HUES64 (cell line): ENCODE data around the gene MIPEP.
"Not testable (repeated sequence)": the region's sequence is repeated elsewhere in the genome, so short reads cannot be mapped to it uniquely, and the experiment has no call there.

Source experiments
- H3K27ac ChIP-seq: 2 replicates; pipeline ENCODE4 v1.7.0; 2013; ENCODE audit warnings: low read depth, low read length, inconsistent platforms
- H3K27me3 ChIP-seq: 2 replicates; pipeline ENCODE4 v1.6.1; 2013; ENCODE audit warnings: mild to moderate bottlenecking, low read length; ENCODE audit not compliant: insufficient read depth
- H3K36me3 ChIP-seq: 2 replicates; pipeline ENCODE4 v1.6.1; 2013; ENCODE audit warnings: mild to moderate bottlenecking, low read length; ENCODE audit not compliant: insufficient read depth
- H3K4me1 ChIP-seq: 2 replicates; pipeline ENCODE4 v1.6.1; 2013; ENCODE audit warnings: mild to moderate bottlenecking, low read length, moderate library complexity; ENCODE audit not compliant: insufficient read depth
- H3K4me3 ChIP-seq: 2 replicates; pipeline ENCODE4 v1.5.1; 2013; ENCODE audit warnings: mild to moderate bottlenecking, low read length, moderate library complexity
- H3K9ac ChIP-seq: 2 replicates; pipeline ENCODE4 v1.6.1; 2013; ENCODE audit warnings: mild to moderate bottlenecking, low read depth, low read length
- H3K9me3 ChIP-seq: 2 replicates; pipeline ENCODE4 v1.6.1; 2013; ENCODE audit warnings: low read depth, low read length; ENCODE audit not compliant: insufficient read depth
- WGBS: fragments of 150-250, 120-280 bp; methylation state at CpG from one replicate; pipeline ENCODE4 v1.1.7; 2013; ENCODE audit warnings: missing lambda C conversion rate; 5-methylcytosine and 5-hydroxymethylcytosine counted together

MIPEP gene

GRCh38 chr13:23889615-23890607 is 711 bp upstream of the MIPEP start:
- Histone ChIP-seq H3K4me1 (peaks cover 15% of the 10 kb centered on the region), H3K36me3 (peaks cover 6% of the 10 kb centered on the region), H3K27ac (no peak overlapping the region), H3K9ac (no peak overlapping the region), H3K4me3 (peak overlapping the region; percentile 97), H3K27me3 (no peaks in the 10 kb centered on the region), H3K9me3 (no peaks in the 10 kb centered on the region)
- WGBS = 53% methylated on average over 15 of the region's 15 CpGs

GRCh38 chr13:23884361-23884760 is 4.8 kb downstream of the MIPEP start:
- H3K36me3 ChIP-seq = peaks cover 25% of the 10 kb centered on the region
- H3K9me3 ChIP-seq, H3K27ac ChIP-seq, H3K4me1 ChIP-seq, H3K27me3 ChIP-seq, H3K4me3 ChIP-seq, H3K9ac ChIP-seq: not testable (repeated sequence)
- WGBS = 89% methylated on average over 3 of the region's 3 CpGs

- H3K9ac ChIP-seq = no peak overlapping the region
- 100% methylated on average over 2 of the region's 4 CpGs for WGBS
- no peaks in the 10 kb centered on the region for H3K9me3 ChIP-seq
- no peak overlapping the region for H3K27ac ChIP-seq
- H3K36me3 ChIP-seq = peaks cover 36% of the 10 kb centered on the region
- H3K4me1 ChIP-seq = peaks cover 6% of the 10 kb centered on the region; the same call in 1 of the 2 replicates
- H3K27me3 ChIP-seq = no peaks in the 10 kb centered on the region
- H3K4me3 ChIP-seq = no peak overlapping the region
Observed at GRCh38 chr13:23883255-23883654, 5.9 kb downstream of the MIPEP start.

GRCh38 chr13:23881402-23881800 is 7.8 kb downstream of the MIPEP start:
- H3K4me1 ChIP-seq, H3K27me3 ChIP-seq, H3K9me3 ChIP-seq, H3K4me3 ChIP-seq, H3K9ac ChIP-seq, H3K27ac ChIP-seq: not testable (repeated sequence)
- WGBS = 94% methylated on average over 8 of the region's 8 CpGs
- peaks cover 44% of the 10 kb centered on the region for H3K36me3 ChIP-seq

- 96% methylated on average over 9 of the region's 18 CpGs for WGBS
- H3K4me3 ChIP-seq, H3K27me3 ChIP-seq: not testable (repeated sequence)
Observed at GRCh38 chr13:23880493-23881401, 8.5 kb downstream of the MIPEP start.

GRCh38 chr13:23877286-23877685 is 11.9 kb downstream of the MIPEP start:
- Histone ChIP-seq H3K9me3 (no peaks in the 10 kb centered on the region), H3K36me3 (peaks cover 19% of the 10 kb centered on the region), H3K9ac (no peak overlapping the region), H3K4me3 (no peak overlapping the region), H3K4me1 (no peaks in the 10 kb centered on the region), H3K27ac (no peak overlapping the region), H3K27me3 (no peaks in the 10 kb centered on the region)
- WGBS = 100% methylated on average over 3 of the region's 4 CpGs

More at GRCh38 chr13:23880493-23881401, 8.5 kb downstream of the MIPEP start:
- not testable (repeated sequence) for H3K4me1 ChIP-seq, H3K27ac ChIP-seq, H3K9ac ChIP-seq, H3K9me3 ChIP-seq
- peaks cover 44% of the 10 kb centered on the region for H3K36me3 ChIP-seq

GRCh38 chr13:23876265-23876664 is 12.9 kb downstream of the MIPEP start:
- Histone ChIP-seq H3K36me3 (peaks cover 19% of the 10 kb centered on the region), H3K9me3 (no peaks in the 10 kb centered on the region), H3K27ac (no peak overlapping the region), H3K9ac (no peak overlapping the region), H3K4me3 (no peak overlapping the region), H3K4me1 (no peaks in the 10 kb centered on the region), H3K27me3 (no peaks in the 10 kb centered on the region)
- WGBS = 98% methylated on average over 2 of the region's 2 CpGs

- Histone ChIP-seq H3K4me3 (no peak overlapping the region), H3K36me3 (peaks cover 3% of the 10 kb centered on the region), H3K27me3 (no peaks in the 10 kb centered on the region), H3K4me1 (peaks cover 7% of the 10 kb centered on the region; the same call in 1 of the 2 replicates), H3K9ac (no peak overlapping the region), H3K9me3 (no peaks in the 10 kb centered on the region), H3K27ac (no peak overlapping the region)
- WGBS = 88% methylated on average over 2 of the region's 2 CpGs
Observed at GRCh38 chr13:23871616-23872220, 17.5 kb downstream of the MIPEP start.

GRCh38 chr13:23870356-23871140 is 18.7 kb downstream of the MIPEP start:
- 90% methylated on average over 12 of the region's 12 CpGs for WGBS
- Histone ChIP-seq H3K9me3 (no peaks in the 10 kb centered on the region), H3K9ac (no peak overlapping the region), H3K27me3 (no peaks in the 10 kb centered on the region), H3K27ac (no peak overlapping the region), H3K4me1 (peaks cover 7% of the 10 kb centered on the region; the same call in 1 of the 2 replicates), H3K4me3 (no peak overlapping the region), H3K36me3 (peaks cover 3% of the 10 kb centered on the region)

GRCh38 chr13:23868521-23868920 is 20.7 kb downstream of the MIPEP start:
- 81% methylated on average over 4 of the region's 5 CpGs for WGBS
- Histone ChIP-seq H3K9me3 (no peaks in the 10 kb centered on the region), H3K4me1 (peaks cover 7% of the 10 kb centered on the region; the same call in 1 of the 2 replicates), H3K36me3 (peaks cover 3% of the 10 kb centered on the region), H3K27ac (no peak overlapping the region), H3K9ac (no peak overlapping the region), H3K27me3 (no peaks in the 10 kb centered on the region), H3K4me3 (no peak overlapping the region)
